T-cell (primary cell): ENCODE data around the gene GRHL3. TPM values are rescaled to one million over a fixed set of nuclear protein-coding genes. Genes with fewer than 3 reads are reported as not detected.

Source experiments
- ATAC-seq, 4 experiments: fragments of 200-7000 bp in 3 of 4; fragments of 150-1000 bp in 1 of 4; cut with Tn5 transposase; replicated peaks in 1 of 4; 1 replicate in 3 of 4; 2 replicates in 1 of 4; pipeline ENCODE4 v1.10.0; 2021; ENCODE audit warnings: moderate library complexity in 3 of 4, mild to moderate bottlenecking in 2 of 4, moderate number of reproducible peaks in 1 of 4
- CTCF ChIA-PET, 2 donors: fragments of 300-600 bp; sonication (Branson Sonifier 250); formaldehyde crosslinking; loops; one replicate each; lab custom pipeline; 2022; ENCODE audit warnings: antibody characterized with exemption in 2 of 2; lab: Charles Lee
- POLR2A ChIA-PET, 2 donors: fragments of 300-600 bp; sonication (Branson Sonifier 250); formaldehyde crosslinking; loops; one replicate each; lab custom pipeline; 2022; ENCODE audit warnings: antibody characterized with exemption in 2 of 2; lab: Charles Lee
- DNase-seq, 35 experiments: peaks; one replicate each; pipeline versions ENCODE4 v3.0.0 to v3.0.0-alpha.2; 2013 to 2023
- H3K27ac ChIP-seq: one replicate; pipeline ENCODE4 v1.5.1; 2013; ENCODE audit warnings: low read length
- H3K27me3 ChIP-seq, 2 experiments: replicated peaks in 1 of 2; 1 replicate in 1 of 2; 2 replicates in 1 of 2; pipeline versions ENCODE4 v1.6.1 to v1.7.0; 2013; ENCODE audit warnings: low read length in 1 of 2, mixed read lengths in 1 of 2; ENCODE audit not compliant: control insufficient read depth in 2 of 2, insufficient read depth in 2 of 2; ENCODE audit errors: extremely low read depth in 1 of 2
- H3K36me3 ChIP-seq, 2 donors: 1 replicate in 1 of 2; 2 replicates in 1 of 2; pipeline versions ENCODE4 v1.6.1 to v1.7.0; 2013; ENCODE audit warnings: low read length in 1 of 2; ENCODE audit not compliant: control insufficient read depth in 2 of 2, insufficient read depth in 1 of 2; ENCODE audit errors: extremely low read depth in 1 of 2
- H3K4me1 ChIP-seq, 2 experiments: 1 replicate in 1 of 2; 2 replicates in 1 of 2; pipeline versions ENCODE4 v1.6.1 to v1.7.0; 2013; ENCODE audit warnings: low read length in 2 of 2, mixed read lengths in 1 of 2; ENCODE audit not compliant: insufficient read depth in 2 of 2, control insufficient read depth in 1 of 2; ENCODE audit errors: extremely low read depth in 1 of 2
- H3K4me3 ChIP-seq, 2 donors: 1 replicate in 1 of 2; 2 replicates in 1 of 2; pipeline versions ENCODE4 v1.5.1 to v1.7.0; 2013; ENCODE audit warnings: mild to moderate bottlenecking in 2 of 2, low read length in 1 of 2, moderate library complexity in 1 of 2; ENCODE audit not compliant: control insufficient read depth in 1 of 2; ENCODE audit errors: extremely low read depth in 1 of 2
- H3K9me3 ChIP-seq: 2 replicates; pipeline ENCODE4 v1.7.0; 2013
- H3K27ac Mint-ChIP-seq, 2 donors: one replicate each; pipeline ENCODE4 v1.8.0; 2020 to 2021; ENCODE audit warnings: mild to moderate bottlenecking in 2 of 2, mixed read lengths in 2 of 2
- H3K27me3 Mint-ChIP-seq, 2 donors: one replicate each; pipeline ENCODE4 v1.8.0; 2021 to 2022; ENCODE audit warnings: mixed read lengths in 2 of 2
- H3K36me3 Mint-ChIP-seq: one replicate; pipeline ENCODE4 v1.8.0; 2021; ENCODE audit warnings: mixed read lengths
- H3K4me1 Mint-ChIP-seq, 3 donors: one replicate each; pipeline ENCODE4 v1.8.0; 2020 to 2022; ENCODE audit warnings: mixed read lengths in 3 of 3, mild to moderate bottlenecking in 1 of 3
- H3K4me3 Mint-ChIP-seq, 3 donors: one replicate each; pipeline ENCODE4 v1.8.0; 2020 to 2022; ENCODE audit warnings: mild to moderate bottlenecking in 3 of 3, mixed read lengths in 3 of 3, moderate library complexity in 3 of 3
- H3K9me3 Mint-ChIP-seq, 3 donors: one replicate each; pipeline ENCODE4 v1.8.0; 2020 to 2022; ENCODE audit warnings: mixed read lengths in 3 of 3
- WGBS: methylation state at CpG from one replicate; pipeline ENCODE4 v1.1.5; 2013; ENCODE audit warnings: missing lambda C conversion rate; ENCODE audit not compliant: insufficient coverage; 5-methylcytosine and 5-hydroxymethylcytosine counted together
- total RNA-seq, 35 experiments: library from RNA in 6 of 35; stranded (reverse) in 6 of 35; fragments of 120-200 nt in 1 of 35; gene quantifications; one replicate each; pipeline versions ENCODE4 v1.2.1 to v1.2.4 and lab custom pipeline; 2013 to 2026

Gene GRHL3
- total RNA-seq, 5 donors from 2014 or later (not counting 1 experiment from before 2014, with no cell fraction given), result not detected

DNA sequence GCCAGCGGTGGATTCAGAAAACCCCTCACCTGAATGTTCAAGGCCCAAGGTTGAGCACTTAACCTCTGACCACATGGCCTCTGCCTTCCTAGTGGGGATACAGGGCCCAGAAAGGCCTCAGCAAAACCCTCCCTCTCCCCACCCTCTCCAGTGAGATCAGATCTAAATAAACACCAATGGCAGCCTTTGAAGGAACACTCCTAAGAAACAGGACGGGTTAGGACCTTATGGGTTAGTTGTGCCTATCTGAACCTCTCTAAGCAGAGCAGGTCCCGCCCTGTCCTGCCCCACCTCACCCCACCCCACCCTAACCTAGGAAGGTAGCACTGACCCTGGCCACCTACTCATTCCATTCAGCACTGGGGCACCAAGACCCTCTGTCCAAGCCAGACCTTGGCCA is 7.9 kb upstream of the GRHL3 start:
- Histone ChIP-seq H3K4me3 (no peak overlapping the region), H3K27ac (no peak overlapping the region), H3K36me3 (no peaks in the 10 kb centered on the region), H3K27me3 (no peaks in the 10 kb centered on the region), H3K9me3 (no peaks in the 10 kb centered on the region), H3K4me1 (no peaks in the 10 kb centered on the region)
- H3K4me1 Mint-ChIP-seq, result no peaks in the 10 kb centered on the region
- no peaks in the 10 kb centered on the region for H3K36me3 Mint-ChIP-seq
- H3K9me3 Mint-ChIP-seq, result no peaks in the 10 kb centered on the region
- ATAC-seq (no peak), DNase-seq (no peak)
- peaks cover 10 to 13% of the 10 kb centered on the region in 2 donors for H3K27me3 Mint-ChIP-seq
- H3K4me3 Mint-ChIP-seq, result no peak overlapping the region
- no peak overlapping the region for H3K27ac Mint-ChIP-seq
- 81% methylated on average over 2 of the region's 3 CpGs for WGBS
- ChIA-PET POLR2A (no interaction called here), CTCF (no interaction called here)

DNA sequence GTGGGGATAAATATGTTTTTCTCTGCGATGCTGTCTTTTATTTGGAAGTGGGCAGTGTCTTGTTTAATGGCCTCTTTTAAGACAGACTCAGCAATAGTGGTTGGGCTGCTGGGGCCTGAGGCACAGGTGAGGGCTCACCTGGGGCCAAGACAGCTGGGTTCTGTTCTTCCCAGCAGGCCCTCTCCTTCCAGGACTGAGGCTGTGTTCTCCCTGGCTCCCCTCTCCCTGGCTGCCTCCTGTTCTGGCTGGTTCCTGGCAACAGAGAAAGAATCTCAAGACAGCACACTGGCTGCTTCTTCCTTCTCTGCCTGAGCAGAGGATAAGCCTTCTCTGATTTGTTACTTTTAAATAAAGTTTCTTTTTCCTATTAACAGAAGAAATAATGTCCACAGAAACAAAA is 7.4 kb upstream of the GRHL3 start:
- ATAC-seq (no peak), DNase-seq (no peak)
- H3K36me3 Mint-ChIP-seq, result no peaks in the 10 kb centered on the region
- 100% methylated on average over 1 of the region's 1 CpG for WGBS
- H3K4me1 Mint-ChIP-seq, result no peaks in the 10 kb centered on the region
- H3K9me3 ChIP-seq, result no peaks in the 10 kb centered on the region
- H3K27ac ChIP-seq, result no peak overlapping the region
- H3K27me3 Mint-ChIP-seq, result peaks cover 7 to 14% of the 10 kb centered on the region in 2 donors
- no peaks in the 10 kb centered on the region for H3K4me1 ChIP-seq
- no peak overlapping the region for H3K27ac Mint-ChIP-seq
- CTCF ChIA-PET, result no interaction called here
- POLR2A ChIA-PET, result no interaction called here
- H3K9me3 Mint-ChIP-seq, result no peaks in the 10 kb centered on the region
- peaks cover 0 to 2% of the 10 kb centered on the region in 2 experiments for H3K27me3 ChIP-seq
- no peaks in the 10 kb centered on the region for H3K36me3 ChIP-seq
- no peak overlapping the region for H3K4me3 ChIP-seq
- no peak overlapping the region for H3K4me3 Mint-ChIP-seq

DNA sequence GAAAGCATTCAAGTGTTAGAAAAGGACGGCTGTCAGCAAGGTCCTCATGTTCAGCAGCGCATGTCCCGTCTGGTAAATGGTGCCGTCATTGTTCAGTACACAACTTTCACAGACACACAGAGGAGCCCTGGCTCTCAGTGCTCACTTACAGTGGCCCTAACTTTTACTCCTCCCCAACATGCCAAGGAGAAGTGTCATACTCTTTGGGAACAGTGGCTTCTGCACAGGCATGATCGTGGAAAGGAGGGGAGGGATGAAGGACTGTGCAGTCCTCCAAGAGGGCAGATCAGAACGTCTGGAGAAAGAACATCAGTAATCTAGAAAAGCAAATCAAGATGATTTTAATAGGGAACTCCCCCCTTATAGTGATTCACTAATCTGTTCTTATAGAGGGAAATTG is 3.8 kb upstream of the GRHL3 start:
- no peaks in the 10 kb centered on the region for H3K9me3 Mint-ChIP-seq
- POLR2A ChIA-PET, result no interaction called here
- 97% methylated on average over 4 of the region's 6 CpGs for WGBS
- Histone ChIP-seq H3K27me3 (peaks cover 3 to 30% of the 10 kb centered on the region in 2 experiments), H3K27ac (no peak overlapping the region), H3K9me3 (no peaks in the 10 kb centered on the region), H3K4me3 (no peak overlapping the region), H3K4me1 (peaks cover 9 to 22% of the 10 kb centered on the region in 2 experiments), H3K36me3 (no peaks in the 10 kb centered on the region)
- ATAC-seq (no peak), DNase-seq (no peak)
- peaks cover 21 to 22% (median 21%) of the 10 kb centered on the region in 3 donors for H3K4me1 Mint-ChIP-seq
- no peak overlapping the region for H3K4me3 Mint-ChIP-seq
- H3K27me3 Mint-ChIP-seq, result peaks cover 13 to 45% of the 10 kb centered on the region in 2 donors
- H3K27ac Mint-ChIP-seq, result no peak overlapping the region
- CTCF ChIA-PET, result interaction anchor here in 1 of 2 donors (0.6 kb wide), 1 partner anchor 534 kb away, joined by 3 read pairs; no protein-coding TSS in a partner anchor
- no peaks in the 10 kb centered on the region for H3K36me3 Mint-ChIP-seq

DNA sequence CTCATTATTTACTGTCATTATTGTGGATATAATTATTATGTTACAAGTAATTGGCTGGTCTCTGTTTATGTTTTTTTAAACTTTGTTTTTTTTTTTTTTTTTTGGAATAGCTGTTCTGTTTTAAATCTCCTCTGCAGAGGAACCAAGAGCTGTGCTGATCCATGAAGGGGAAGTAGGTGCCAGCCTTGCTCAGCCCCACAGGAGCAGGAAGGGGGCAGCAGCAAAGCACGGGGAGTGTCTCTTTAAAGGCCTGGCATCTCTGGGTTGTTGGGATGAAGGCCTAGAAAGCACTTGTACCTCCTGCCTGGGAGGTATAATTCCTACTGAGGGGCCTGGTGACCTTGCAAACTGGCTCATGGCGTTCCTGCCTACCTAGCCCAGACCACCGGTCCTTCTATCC is 2.5 kb upstream of the GRHL3 start:
- 55% methylated on average over 3 of the region's 3 CpGs for WGBS
- CTCF ChIA-PET, result interaction anchor here in 1 of 2 donors (0.6 to 0.7 kb wide), 2 partner anchors 17 to 280 kb away, joined by 3 to 4 read pairs; no protein-coding TSS in a partner anchor
- Mint-ChIP-seq H3K27ac (no peak overlapping the region), H3K4me1 (peaks cover 33 to 35% (median 33%) of the 10 kb centered on the region in 3 donors), H3K27me3 (peaks cover 13 to 52% of the 10 kb centered on the region in 2 donors), H3K9me3 (no peaks in the 10 kb centered on the region), H3K4me3 (no peak overlapping the region), H3K36me3 (no peaks in the 10 kb centered on the region)
- no peak overlapping the region for H3K4me3 ChIP-seq
- no peaks in the 10 kb centered on the region for H3K36me3 ChIP-seq
- DNase-seq (no peak), ATAC-seq (no peak)
- POLR2A ChIA-PET, result interaction anchor here (0.7 kb wide), 2 partner anchors 49 to 437 kb away, joined by 4 to 10 read pairs; no protein-coding TSS in a partner anchor
- no peaks in the 10 kb centered on the region for H3K9me3 ChIP-seq
- peaks cover 3 to 38% of the 10 kb centered on the region in 2 experiments for H3K27me3 ChIP-seq
- no peak overlapping the region for H3K27ac ChIP-seq
- peaks cover 16 to 35% of the 10 kb centered on the region in 2 experiments for H3K4me1 ChIP-seq

DNA sequence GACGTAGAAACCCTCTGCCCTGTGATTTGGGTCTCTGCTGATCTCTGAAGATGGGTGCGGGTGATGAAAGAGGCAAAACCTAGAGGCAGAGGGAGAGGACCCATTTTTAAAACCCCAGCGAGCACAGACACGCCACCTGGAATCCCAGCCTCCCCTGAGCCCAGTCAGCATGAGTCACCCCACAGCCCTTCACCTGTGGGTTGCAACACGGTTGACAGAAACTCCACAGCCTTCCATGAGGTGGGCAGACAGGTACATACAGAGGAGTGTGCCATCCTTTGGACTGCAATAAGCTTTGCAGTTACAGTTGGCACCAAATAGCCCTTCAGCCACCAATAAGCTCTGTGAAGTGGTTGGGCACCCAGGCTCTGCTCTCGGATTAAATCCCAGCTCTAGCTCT is 2.1 kb upstream of the GRHL3 start:
- no peak for DNase-seq
- H3K27ac Mint-ChIP-seq, result no peak overlapping the region
- ATAC-seq, result no peak
- no peaks in the 10 kb centered on the region for H3K36me3 Mint-ChIP-seq
- peaks cover 3 to 41% of the 10 kb centered on the region in 2 experiments for H3K27me3 ChIP-seq
- peaks cover 33 to 37% (median 35%) of the 10 kb centered on the region in 3 donors for H3K4me1 Mint-ChIP-seq
- H3K4me1 ChIP-seq, result peaks cover 16 to 39% of the 10 kb centered on the region in 2 experiments
- H3K27ac ChIP-seq, result no peak overlapping the region
- POLR2A ChIA-PET, result interaction anchor here (0.7 kb wide), 2 partner anchors 50 to 437 kb away, joined by 4 to 10 read pairs; no protein-coding TSS in a partner anchor
- no peak overlapping the region for H3K4me3 Mint-ChIP-seq
- no peak overlapping the region for H3K4me3 ChIP-seq
- H3K36me3 ChIP-seq, result no peaks in the 10 kb centered on the region
- CTCF ChIA-PET, result interaction anchor here in 1 of 2 donors (0.6 to 0.7 kb wide), 2 partner anchors 17 to 279 kb away, joined by 3 to 4 read pairs; no protein-coding TSS in a partner anchor
- H3K9me3 Mint-ChIP-seq, result no peaks in the 10 kb centered on the region
- no peaks in the 10 kb centered on the region for H3K9me3 ChIP-seq
- H3K27me3 Mint-ChIP-seq, result peaks cover 13 to 52% of the 10 kb centered on the region in 2 donors
- 100% methylated on average over 1 of the region's 6 CpGs for WGBS

DNA sequence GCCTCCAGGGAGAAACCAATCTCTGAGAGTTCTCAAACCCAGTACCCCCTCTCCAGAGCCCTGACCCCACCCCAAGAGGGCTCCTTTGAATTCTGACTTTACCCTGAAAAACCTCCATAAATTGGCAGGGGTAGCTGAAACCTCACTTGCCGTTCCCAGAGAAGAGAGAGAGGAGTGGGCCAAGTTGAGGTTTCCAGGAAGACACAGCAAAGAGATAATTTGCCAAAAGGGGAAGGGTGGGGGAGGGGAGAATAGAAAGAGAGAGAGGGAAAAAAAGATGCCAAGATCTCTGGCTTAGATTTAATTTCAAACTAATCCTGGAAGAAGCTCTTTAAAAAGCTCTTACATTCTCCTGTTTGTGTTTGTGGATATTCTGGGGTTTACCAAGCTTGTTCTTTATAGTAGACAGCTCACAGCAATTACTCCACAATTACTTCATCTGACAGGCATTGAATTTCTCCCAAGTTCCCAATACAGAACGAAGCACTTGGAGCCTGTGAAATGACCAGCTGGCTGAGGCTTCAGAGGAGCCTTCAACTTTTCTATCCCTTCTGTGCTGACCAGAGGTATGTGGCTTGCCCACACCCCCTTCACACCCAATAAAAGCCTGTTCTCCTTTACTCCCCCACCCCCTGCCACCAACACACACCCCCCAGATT is 1.1 kb upstream of the GRHL3 start:
- Mint-ChIP-seq H3K9me3 (no peaks in the 10 kb centered on the region), H3K27ac (no peak overlapping the region), H3K27me3 (peaks cover 13 to 58% of the 10 kb centered on the region in 2 donors), H3K4me1 (peaks cover 42 to 47% (median 44%) of the 10 kb centered on the region in 3 donors), H3K36me3 (no peaks in the 10 kb centered on the region), H3K4me3 (peak overlapping the region in 1 of 3 donors; percentile 87)
- ChIA-PET POLR2A (no interaction called here), CTCF (no interaction called here)
- Histone ChIP-seq H3K9me3 (no peaks in the 10 kb centered on the region), H3K27me3 (peaks cover 3 to 47% of the 10 kb centered on the region in 2 experiments), H3K36me3 (no peaks in the 10 kb centered on the region), H3K27ac (no peak overlapping the region), H3K4me1 (peaks cover 20 to 48% of the 10 kb centered on the region in 2 experiments), H3K4me3 (no peak overlapping the region)
- DNase-seq (no peak), ATAC-seq (no peak)
- 45% methylated on average over 2 of the region's 2 CpGs for WGBS
